ENCODE data around the gene GRIP1.

DNA sequence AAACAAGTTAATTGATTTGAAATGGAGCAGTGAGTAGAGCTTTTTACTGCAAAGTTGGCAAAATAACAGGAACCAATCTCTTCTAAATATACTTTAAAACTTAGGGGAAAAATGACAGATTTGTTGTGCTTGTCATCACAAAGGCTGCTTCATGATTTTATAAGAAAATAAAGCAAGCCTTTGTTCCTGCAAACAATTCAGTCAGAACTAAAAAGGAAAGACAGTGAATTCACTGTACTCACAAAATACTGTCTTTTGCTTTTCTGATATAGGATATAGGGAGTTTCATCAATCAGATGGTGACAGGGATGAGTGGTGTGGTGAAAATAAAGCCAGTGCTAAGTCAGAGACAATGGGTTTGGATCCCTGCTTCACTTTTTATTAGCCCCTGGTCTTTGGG, 250.6 kb downstream of the GRIP1 start:
- TF ChIP-seq CREB1 (CRISPR knock-in tag; IDR thresholded peaks at IDR 0.05) (no peak), ZNF263 (CRISPR knock-in tag; IDR thresholded peaks at IDR 0.05; ENCODE audit: low read depth) (no peak), ZNF416 (CRISPR knock-in tag; IDR thresholded peaks at IDR 0.05) (no peak), ESRRA (CRISPR knock-in tag; IDR thresholded peaks at IDR 0.05; ENCODE audit: borderline replicate concordance) (no peak), SOX15 (CRISPR knock-in tag; IDR thresholded peaks at IDR 0.05) (no peak), NR3C1 (CRISPR knock-in tag; conservative IDR thresholded peaks at IDR 0.05; ENCODE audit: low read depth) (no peak)
- TF ChIP-seq, protein P1, sequence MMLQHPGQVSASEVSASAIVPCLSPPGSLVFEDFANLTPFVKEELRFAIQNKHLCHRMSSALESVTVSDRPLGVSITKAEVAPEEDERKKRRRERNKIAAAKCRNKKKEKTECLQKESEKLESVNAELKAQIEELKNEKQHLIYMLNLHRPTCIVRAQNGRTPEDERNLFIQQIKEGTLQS (CRISPR knock-in tag; conservative IDR thresholded peaks at IDR 0.05): no peak
- TF ChIP-seq, protein P2, sequence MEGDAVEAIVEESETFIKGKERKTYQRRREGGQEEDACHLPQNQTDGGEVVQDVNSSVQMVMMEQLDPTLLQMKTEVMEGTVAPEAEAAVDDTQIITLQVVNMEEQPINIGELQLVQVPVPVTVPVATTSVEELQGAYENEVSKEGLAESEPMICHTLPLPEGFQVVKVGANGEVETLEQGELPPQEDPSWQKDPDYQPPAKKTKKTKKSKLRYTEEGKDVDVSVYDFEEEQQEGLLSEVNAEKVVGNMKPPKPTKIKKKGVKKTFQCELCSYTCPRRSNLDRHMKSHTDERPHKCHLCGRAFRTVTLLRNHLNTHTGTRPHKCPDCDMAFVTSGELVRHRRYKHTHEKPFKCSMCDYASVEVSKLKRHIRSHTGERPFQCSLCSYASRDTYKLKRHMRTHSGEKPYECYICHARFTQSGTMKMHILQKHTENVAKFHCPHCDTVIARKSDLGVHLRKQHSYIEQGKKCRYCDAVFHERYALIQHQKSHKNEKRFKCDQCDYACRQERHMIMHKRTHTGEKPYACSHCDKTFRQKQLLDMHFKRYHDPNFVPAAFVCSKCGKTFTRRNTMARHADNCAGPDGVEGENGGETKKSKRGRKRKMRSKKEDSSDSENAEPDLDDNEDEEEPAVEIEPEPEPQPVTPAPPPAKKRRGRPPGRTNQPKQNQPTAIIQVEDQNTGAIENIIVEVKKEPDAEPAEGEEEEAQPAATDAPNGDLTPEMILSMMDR (IDR thresholded peaks at IDR 0.05): no peak
- TF ChIP-seq, protein P3, sequence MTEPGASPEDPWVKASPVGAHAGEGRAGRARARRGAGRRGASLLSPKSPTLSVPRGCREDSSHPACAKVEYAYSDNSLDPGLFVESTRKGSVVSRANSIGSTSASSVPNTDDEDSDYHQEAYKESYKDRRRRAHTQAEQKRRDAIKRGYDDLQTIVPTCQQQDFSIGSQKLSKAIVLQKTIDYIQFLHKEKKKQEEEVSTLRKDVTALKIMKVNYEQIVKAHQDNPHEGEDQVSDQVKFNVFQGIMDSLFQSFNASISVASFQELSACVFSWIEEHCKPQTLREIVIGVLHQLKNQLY (CRISPR knock-in tag; IDR thresholded peaks at IDR 0.05): no peak
- TF ChIP-seq, protein P4, sequence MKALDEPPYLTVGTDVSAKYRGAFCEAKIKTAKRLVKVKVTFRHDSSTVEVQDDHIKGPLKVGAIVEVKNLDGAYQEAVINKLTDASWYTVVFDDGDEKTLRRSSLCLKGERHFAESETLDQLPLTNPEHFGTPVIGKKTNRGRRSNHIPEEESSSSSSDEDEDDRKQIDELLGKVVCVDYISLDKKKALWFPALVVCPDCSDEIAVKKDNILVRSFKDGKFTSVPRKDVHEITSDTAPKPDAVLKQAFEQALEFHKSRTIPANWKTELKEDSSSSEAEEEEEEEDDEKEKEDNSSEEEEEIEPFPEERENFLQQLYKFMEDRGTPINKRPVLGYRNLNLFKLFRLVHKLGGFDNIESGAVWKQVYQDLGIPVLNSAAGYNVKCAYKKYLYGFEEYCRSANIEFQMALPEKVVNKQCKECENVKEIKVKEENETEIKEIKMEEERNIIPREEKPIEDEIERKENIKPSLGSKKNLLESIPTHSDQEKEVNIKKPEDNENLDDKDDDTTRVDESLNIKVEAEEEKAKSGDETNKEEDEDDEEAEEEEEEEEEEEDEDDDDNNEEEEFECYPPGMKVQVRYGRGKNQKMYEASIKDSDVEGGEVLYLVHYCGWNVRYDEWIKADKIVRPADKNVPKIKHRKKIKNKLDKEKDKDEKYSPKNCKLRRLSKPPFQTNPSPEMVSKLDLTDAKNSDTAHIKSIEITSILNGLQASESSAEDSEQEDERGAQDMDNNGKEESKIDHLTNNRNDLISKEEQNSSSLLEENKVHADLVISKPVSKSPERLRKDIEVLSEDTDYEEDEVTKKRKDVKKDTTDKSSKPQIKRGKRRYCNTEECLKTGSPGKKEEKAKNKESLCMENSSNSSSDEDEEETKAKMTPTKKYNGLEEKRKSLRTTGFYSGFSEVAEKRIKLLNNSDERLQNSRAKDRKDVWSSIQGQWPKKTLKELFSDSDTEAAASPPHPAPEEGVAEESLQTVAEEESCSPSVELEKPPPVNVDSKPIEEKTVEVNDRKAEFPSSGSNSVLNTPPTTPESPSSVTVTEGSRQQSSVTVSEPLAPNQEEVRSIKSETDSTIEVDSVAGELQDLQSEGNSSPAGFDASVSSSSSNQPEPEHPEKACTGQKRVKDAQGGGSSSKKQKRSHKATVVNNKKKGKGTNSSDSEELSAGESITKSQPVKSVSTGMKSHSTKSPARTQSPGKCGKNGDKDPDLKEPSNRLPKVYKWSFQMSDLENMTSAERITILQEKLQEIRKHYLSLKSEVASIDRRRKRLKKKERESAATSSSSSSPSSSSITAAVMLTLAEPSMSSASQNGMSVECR (CRISPR knock-in tag; IDR thresholded peaks at IDR 0.05; ENCODE audit: borderline replicate concordance): no peak

Data from WTC11 (cell line).